ENCODE measurements around the gene TAGLN2. TPM values are rescaled to one million over a fixed set of nuclear protein-coding genes. Genes with fewer than 3 reads are reported as not detected.
"Not testable (repeated sequence)": the region's sequence is repeated elsewhere in the genome, so short reads cannot be mapped to it uniquely, and the experiment has no call there.

Gene TAGLN2
- total and polyA plus RNA-seq, 5 donors from 2014 or later, result 503 to 1,055 (median 860) TPM

DNA sequence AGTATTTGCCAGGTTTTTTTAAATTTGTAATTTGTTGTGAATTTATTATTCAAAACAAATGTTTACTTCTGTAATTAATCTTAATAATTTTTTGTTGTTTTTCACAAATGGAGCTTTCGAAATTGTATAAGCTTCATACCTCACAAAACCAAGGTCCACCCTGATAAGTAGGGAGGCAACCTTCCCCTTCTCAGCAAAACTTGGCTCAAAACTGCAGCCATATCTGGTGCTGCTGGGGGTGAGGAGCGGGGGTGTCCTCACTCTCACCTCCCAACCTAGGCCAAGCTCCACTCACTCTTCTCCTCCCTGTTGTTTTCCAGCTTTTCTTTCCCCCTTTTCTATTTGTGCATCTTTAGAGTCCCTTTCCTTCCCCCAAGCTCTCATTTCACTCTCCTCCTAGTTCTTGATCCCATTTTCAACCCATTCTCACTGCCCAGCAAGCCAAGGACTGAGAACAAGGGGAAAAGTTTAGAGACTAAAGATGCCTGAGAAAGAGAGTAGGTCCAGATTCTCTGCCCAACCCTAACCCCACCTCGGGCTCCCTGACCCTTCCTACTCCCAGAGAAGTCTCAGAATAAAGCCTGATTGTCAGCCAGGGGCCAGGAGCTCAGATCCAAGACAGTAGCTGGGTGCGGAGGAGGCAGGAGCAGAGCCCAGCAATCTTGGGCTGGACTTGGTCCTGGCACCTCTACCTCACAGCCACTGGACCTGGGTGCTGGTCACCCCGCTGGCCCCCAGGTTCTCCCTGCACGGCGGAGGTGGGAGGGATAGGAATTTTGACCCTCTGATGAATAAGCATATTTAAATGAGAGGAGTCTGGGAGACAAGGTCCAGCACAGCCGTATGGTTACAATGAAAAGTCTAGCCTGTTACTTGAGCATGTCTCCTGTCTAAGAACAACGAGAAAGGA lies 17.0 kb downstream of the TAGLN2 start:
- Histone ChIP-seq H3K36me3 (ENCODE audit: control insufficient read depth, insufficient read depth, low read length) (no peaks in the 10 kb centered on the region), H3K9me3 (ENCODE audit: control insufficient read depth in 2 of 2, low read length in 2 of 2) (no peaks in the 10 kb centered on the region), H3K27ac (ENCODE audit: insufficient read depth, low read length, poor library complexity, severe bottlenecking) (peak overlapping the region; percentile 37), H3K4me3 (ENCODE audit: low read depth, low read length) (no peak overlapping the region), H3K27me3 (ENCODE audit: control insufficient read depth, insufficient read depth, low read length) (no peaks in the 10 kb centered on the region), H3K4me1 (ENCODE audit: control insufficient read depth, insufficient read depth, low read length, poor library complexity, severe bottlenecking) (peaks cover 38% of the 10 kb centered on the region)
- ATAC-seq (ENCODE audit: low read depth in 2 of 2) (no peak), DNase-seq (no peak)
- H3K4me3 Mint-ChIP-seq, result peak overlapping the region in 1 of 4 donors; percentile 18
- H3K4me1 Mint-ChIP-seq, result peaks cover 16 to 56% (median 43%) of the 10 kb centered on the region in 4 donors
- H3K27me3 Mint-ChIP-seq, result no peaks in the 10 kb centered on the region
- peaks cover 4% of the 10 kb centered on the region for H3K36me3 Mint-ChIP-seq
- H3K9me3 Mint-ChIP-seq, result peaks cover 0 to 2% (median 0%) of the 10 kb centered on the region in 7 donors
- H3K27ac Mint-ChIP-seq, result peak overlapping the region; percentile 23 to 95 (median 62)

DNA sequence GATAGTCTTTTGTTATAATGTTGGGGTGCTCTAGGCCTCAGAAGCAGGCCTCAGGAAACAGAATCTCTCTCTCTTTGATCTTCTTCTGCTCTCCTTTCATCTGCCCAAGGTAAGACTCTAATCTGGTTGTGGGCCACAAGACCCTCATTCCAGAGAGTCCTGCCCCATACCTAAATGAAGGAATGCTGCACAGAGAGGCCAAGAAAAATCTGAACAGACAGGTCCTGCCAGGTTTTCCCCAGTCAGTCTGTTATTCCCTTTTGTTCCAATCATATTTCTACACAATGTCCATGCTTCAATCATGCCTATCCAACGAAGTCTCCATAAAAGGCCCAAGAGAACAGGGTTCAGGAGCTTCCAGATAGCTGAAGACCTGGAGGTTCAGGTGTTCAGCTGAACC lies 18.3 kb downstream of the TAGLN2 start:
- H3K9me3 ChIP-seq (ENCODE audit: control insufficient read depth in 2 of 2, low read length in 2 of 2), result no peaks in the 10 kb centered on the region
- Mint-ChIP-seq H3K36me3 (peaks cover 5% of the 10 kb centered on the region), H3K4me3 (no peak overlapping the region), H3K4me1 (peaks cover 12 to 42% (median 34%) of the 10 kb centered on the region in 4 donors), H3K27ac (peak overlapping the region in 1 of 3 donors; percentile 78), H3K9me3 (no peaks in the 10 kb centered on the region), H3K27me3 (no peaks in the 10 kb centered on the region)
- H3K4me1 ChIP-seq (ENCODE audit: control insufficient read depth, insufficient read depth, low read length, poor library complexity, severe bottlenecking), result peaks cover 28% of the 10 kb centered on the region
- DNase-seq (no peak), ATAC-seq (ENCODE audit: low read depth in 2 of 2) (no peak)
- no peak overlapping the region for H3K4me3 ChIP-seq (ENCODE audit: low read depth, low read length)
- no peaks in the 10 kb centered on the region for H3K27me3 ChIP-seq (ENCODE audit: control insufficient read depth, insufficient read depth, low read length)
- H3K27ac ChIP-seq (ENCODE audit: insufficient read depth, low read length, poor library complexity, severe bottlenecking), result peak overlapping the region; percentile 2
- no peaks in the 10 kb centered on the region for H3K36me3 ChIP-seq (ENCODE audit: control insufficient read depth, insufficient read depth, low read length)

GRCh38 chr1:159904036-159904435 lies 21.3 kb downstream of the TAGLN2 start:
- H3K4me1 ChIP-seq (ENCODE audit: control insufficient read depth, insufficient read depth, low read length, poor library complexity, severe bottlenecking); H3K4me3 Mint-ChIP-seq; H3K4me3 ChIP-seq (ENCODE audit: low read depth, low read length); ATAC-seq (ENCODE audit: low read depth in 2 of 2); H3K36me3 ChIP-seq (ENCODE audit: control insufficient read depth, insufficient read depth, low read length); H3K9me3 ChIP-seq (ENCODE audit: control insufficient read depth in 2 of 2, low read length in 2 of 2); DNase-seq; H3K36me3 Mint-ChIP-seq; H3K27ac Mint-ChIP-seq; H3K27me3 ChIP-seq (ENCODE audit: control insufficient read depth, insufficient read depth, low read length); H3K27ac ChIP-seq (ENCODE audit: insufficient read depth, low read length, poor library complexity, severe bottlenecking); H3K9me3 Mint-ChIP-seq; H3K27me3 Mint-ChIP-seq: not testable (repeated sequence)
- peaks cover 6 to 19% (median 13%) of the 10 kb centered on the region in 4 donors for H3K4me1 Mint-ChIP-seq

DNA sequence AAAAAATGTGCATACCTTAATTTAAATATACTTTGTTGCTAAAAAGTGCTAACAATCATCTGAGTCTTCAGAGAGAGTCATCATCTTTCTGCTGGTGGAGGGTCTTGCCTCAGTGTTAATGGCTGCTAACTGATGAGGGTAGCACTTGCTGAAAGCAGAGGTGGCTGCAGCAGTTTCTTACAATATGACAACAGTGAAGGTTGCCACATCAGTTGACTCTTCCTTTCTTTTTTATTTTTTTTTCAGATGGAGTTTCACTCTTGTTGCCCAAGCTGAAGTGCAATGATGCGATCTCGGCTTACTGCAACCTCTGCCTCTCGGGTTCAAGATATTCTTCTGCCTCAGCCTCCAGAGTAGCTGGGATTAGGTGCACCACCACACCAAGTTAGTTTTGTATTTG lies 22.8 kb downstream of the TAGLN2 start:
- H3K9me3 Mint-ChIP-seq, result no peaks in the 10 kb centered on the region
- no peak for DNase-seq
- H3K36me3 Mint-ChIP-seq, result peaks cover 5% of the 10 kb centered on the region
- no peak overlapping the region for H3K27ac Mint-ChIP-seq
- Histone ChIP-seq H3K27ac (ENCODE audit: insufficient read depth, low read length, poor library complexity, severe bottlenecking) (no peak overlapping the region), H3K4me3 (ENCODE audit: low read depth, low read length) (no peak overlapping the region), H3K9me3 (ENCODE audit: control insufficient read depth in 2 of 2, low read length in 2 of 2) (no peaks in the 10 kb centered on the region), H3K4me1 (ENCODE audit: control insufficient read depth, insufficient read depth, low read length, poor library complexity, severe bottlenecking) (no peaks in the 10 kb centered on the region), H3K36me3 (ENCODE audit: control insufficient read depth, insufficient read depth, low read length) (no peaks in the 10 kb centered on the region), H3K27me3 (ENCODE audit: control insufficient read depth, insufficient read depth, low read length) (no peaks in the 10 kb centered on the region)
- no peaks in the 10 kb centered on the region for H3K27me3 Mint-ChIP-seq
- no peak for ATAC-seq (ENCODE audit: low read depth in 2 of 2)
- H3K4me3 Mint-ChIP-seq, result no peak overlapping the region
- peaks cover 6 to 11% (median 7%) of the 10 kb centered on the region in 4 donors for H3K4me1 Mint-ChIP-seq

DNA sequence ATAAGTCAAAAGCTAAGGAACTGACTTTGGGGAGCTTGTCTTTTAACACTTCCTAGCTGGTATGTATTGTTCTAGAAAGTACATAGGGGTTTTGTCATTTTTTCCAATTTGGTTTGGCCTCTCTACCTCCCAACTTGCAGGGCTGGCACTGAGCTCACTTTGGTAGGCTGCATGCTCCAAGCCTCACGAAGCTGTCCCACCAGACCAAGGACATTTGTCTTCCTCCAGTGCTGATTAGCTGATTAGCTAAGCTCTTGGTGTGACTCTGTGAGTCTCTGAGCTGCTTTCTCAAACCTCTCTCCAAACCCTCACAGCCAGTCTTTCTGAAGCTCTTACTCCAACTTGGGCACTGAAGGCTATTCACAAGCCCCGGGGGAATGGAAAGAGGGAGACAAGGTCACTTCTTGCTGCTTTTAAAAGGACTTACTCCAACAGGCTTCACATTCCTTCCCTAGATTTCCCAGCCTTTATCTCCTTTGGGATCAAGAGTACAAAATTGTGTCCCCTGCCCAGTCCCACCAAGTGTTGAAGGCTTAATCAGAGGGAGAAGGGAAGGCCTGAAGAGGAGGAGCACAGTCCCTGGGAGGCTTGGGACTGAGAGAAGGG lies 24.4 kb downstream of the TAGLN2 start:
- no peak overlapping the region for H3K4me3 ChIP-seq (ENCODE audit: low read depth, low read length)
- Mint-ChIP-seq H3K4me1 (peaks cover 0 to 5% (median 1%) of the 10 kb centered on the region in 4 donors), H3K9me3 (no peaks in the 10 kb centered on the region), H3K4me3 (peak overlapping the region in 1 of 4 donors; percentile 21), H3K36me3 (peaks cover 5% of the 10 kb centered on the region), H3K27me3 (no peaks in the 10 kb centered on the region), H3K27ac (no peak overlapping the region)
- no peak overlapping the region for H3K27ac ChIP-seq (ENCODE audit: insufficient read depth, low read length, poor library complexity, severe bottlenecking)
- no peak for DNase-seq
- no peaks in the 10 kb centered on the region for H3K27me3 ChIP-seq (ENCODE audit: control insufficient read depth, insufficient read depth, low read length)
- no peaks in the 10 kb centered on the region for H3K36me3 ChIP-seq (ENCODE audit: control insufficient read depth, insufficient read depth, low read length)
- no peaks in the 10 kb centered on the region for H3K9me3 ChIP-seq (ENCODE audit: control insufficient read depth in 2 of 2, low read length in 2 of 2)
- H3K4me1 ChIP-seq (ENCODE audit: control insufficient read depth, insufficient read depth, low read length, poor library complexity, severe bottlenecking), result no peaks in the 10 kb centered on the region
- no peak for ATAC-seq (ENCODE audit: low read depth in 2 of 2)

- ATAC-seq (ENCODE audit: low read depth in 2 of 2) (no peak), DNase-seq (peak in 1 of 3 donors; percentile 37)
- Histone ChIP-seq H3K36me3 (ENCODE audit: control insufficient read depth, insufficient read depth, low read length) (no peaks in the 10 kb centered on the region), H3K27ac (ENCODE audit: insufficient read depth, low read length, poor library complexity, severe bottlenecking) (no peak within 1 kb of the TSS), H3K9me3 (ENCODE audit: control insufficient read depth in 2 of 2, low read length in 2 of 2) (no peaks in the 10 kb centered on the region), H3K27me3 (ENCODE audit: control insufficient read depth, insufficient read depth, low read length) (peaks cover under 1% of the 10 kb centered on the region), H3K4me3 (ENCODE audit: low read depth, low read length) (no peak within 1 kb of the TSS), H3K4me1 (ENCODE audit: control insufficient read depth, insufficient read depth, low read length, poor library complexity, severe bottlenecking) (no peaks in the 10 kb centered on the region)
- peaks cover 0 to 5% (median 1%) of the 10 kb centered on the region in 4 donors for H3K4me1 Mint-ChIP-seq
- H3K27me3 Mint-ChIP-seq, result peaks cover 4% of the 10 kb centered on the region
- peaks cover 5% of the 10 kb centered on the region for H3K36me3 Mint-ChIP-seq
- peak within 1 kb of the TSS in 2 of 3 donors; percentile 51 to 61 for H3K27ac Mint-ChIP-seq
- H3K4me3 Mint-ChIP-seq, result peak within 1 kb of the TSS in 1 of 4 donors; percentile 21
- H3K9me3 Mint-ChIP-seq, result no peaks in the 10 kb centered on the region
Observed at GRCh38 chr1:159900086-159900680, 25.1 kb downstream of the TAGLN2 start, which contains the start of gene CFAP45. CFAP45 (minus strand) TSS chr1:159900165; CDS start chr1:159900098, 67 bp downstream.

DNA sequence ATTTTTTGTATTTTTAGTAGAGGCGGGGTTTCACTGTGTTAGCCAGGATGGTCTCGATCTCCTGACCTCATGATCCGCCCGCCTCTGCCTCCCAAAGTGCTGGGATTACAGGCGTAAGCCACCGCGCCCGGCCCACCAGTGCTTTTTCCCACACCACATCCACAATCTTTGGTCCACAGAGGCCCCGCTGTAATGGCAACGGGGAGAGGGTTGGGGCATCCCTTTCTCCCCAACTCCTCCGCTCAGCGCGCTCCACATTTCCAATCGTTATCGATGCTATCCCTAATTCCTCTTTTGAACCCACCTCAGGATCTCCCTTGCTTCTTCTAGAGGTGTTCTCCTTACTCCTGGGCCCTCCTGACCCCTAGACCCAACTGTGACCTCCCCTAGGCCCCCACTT lies 25.7 kb downstream of the TAGLN2 start:
- H3K27ac Mint-ChIP-seq, result not testable (repeated sequence)

More for the DNA sequence above, 25.7 kb downstream of the TAGLN2 start:
- not testable (repeated sequence) for H3K36me3 ChIP-seq (ENCODE audit: control insufficient read depth, insufficient read depth, low read length); H3K9me3 ChIP-seq (ENCODE audit: control insufficient read depth in 2 of 2, low read length in 2 of 2); H3K4me1 ChIP-seq (ENCODE audit: control insufficient read depth, insufficient read depth, low read length, poor library complexity, severe bottlenecking); H3K4me3 ChIP-seq (ENCODE audit: low read depth, low read length); H3K27ac ChIP-seq (ENCODE audit: insufficient read depth, low read length, poor library complexity, severe bottlenecking); H3K36me3 Mint-ChIP-seq; H3K27me3 ChIP-seq (ENCODE audit: control insufficient read depth, insufficient read depth, low read length); ATAC-seq (ENCODE audit: low read depth in 2 of 2); H3K27me3 Mint-ChIP-seq; H3K4me3 Mint-ChIP-seq; H3K9me3 Mint-ChIP-seq; H3K4me1 Mint-ChIP-seq; DNase-seq
